ENCODE measurements around the gene FDX2. TPM values are rescaled to one million over a fixed set of nuclear protein-coding genes. Genes with fewer than 3 reads are reported as not detected.

Gene FDX2
- total and polyA plus RNA-seq, 2 of the 4 experiments (the other 2 are of a cell fraction) = 39.8 to 72.0 TPM

GRCh38 chr19:10325732-10326131, 9.9 kb upstream of the FDX2 start:
- BruUV-seq (replicated peaks) = no TSS peak
- Histone ChIP-seq H3K27me3 (ENCODE audit: control insufficient read depth, insufficient read depth, low read length) (no peaks in the 10 kb centered on the region), H3K9ac (ENCODE audit: low read depth, low read length) (no peak overlapping the region), H2BK15ac (ENCODE audit: low read depth, low read length) (no peak overlapping the region), H3K9me3 (ENCODE audit: control insufficient read depth, insufficient read depth, low read length) (no peaks in the 10 kb centered on the region), H2AK5ac (ENCODE audit: low read depth, low read length) (no peak overlapping the region), H3K14ac (replicated peaks; ENCODE audit: low read depth, low read length) (no peak overlapping the region), H2AFZ (replicated peaks; ENCODE audit: low read length, poor library complexity) (no peak overlapping the region), H3K23ac (ENCODE audit: low read depth, low read length) (no peak overlapping the region), H3K4me1 (ENCODE audit: control insufficient read depth, insufficient read depth, low read length) (no peaks in the 10 kb centered on the region), H4K8ac (ENCODE audit: low read depth in 2 of 2, low read length in 2 of 2) (no peak overlapping the region), H4K91ac (ENCODE audit: insufficient read depth, low read depth, low read length) (no peak overlapping the region), H2BK120ac (ENCODE audit: low read depth, low read length) (no peak overlapping the region), H2BK20ac (ENCODE audit: low read depth, low read length) (no peak overlapping the region), H3K18ac (ENCODE audit: low read depth, low read length) (no peak overlapping the region), H3K36me3 (ENCODE audit: control insufficient read depth, insufficient read depth, low read length) (peaks cover 84% of the 10 kb centered on the region), H2AK9ac (replicated peaks; ENCODE audit: low read depth, low read length, poor library complexity) (no peak overlapping the region), H4K5ac (ENCODE audit: low read depth, low read length) (no peak overlapping the region), H3K9me1 (ENCODE audit: insufficient read depth, low read length) (no peaks in the 10 kb centered on the region; the same call in 1 of the 2 replicates), H2BK5ac (ENCODE audit: low read depth, low read length, poor library complexity, severe bottlenecking) (no peak overlapping the region), H4K20me1 (ENCODE audit: insufficient read depth, low read length) (peaks cover 16% of the 10 kb centered on the region; the same call in 1 of the 2 replicates), H3K79me1 (ENCODE audit: low read depth in 1 of 2, low read length in 2 of 2) (peaks cover 26 to 44% of the 10 kb centered on the region in 2 experiments; a peak in 3 of 4 replicates), H3K27ac (ENCODE audit: insufficient read depth, low read length) (no peak overlapping the region), H3K4me3 (ENCODE audit: insufficient read depth, low read depth, low read length) (no peak overlapping the region), H3K56ac (ENCODE audit: extremely low read depth, insufficient read depth, low read length) (no peak overlapping the region), H3K4ac (ENCODE audit: low read depth, low read length) (no peak overlapping the region), H3K4me2 (ENCODE audit: low read depth, low read length) (no peak overlapping the region)
- WGBS, 2 experiments (ENCODE audit: extremely low coverage in 2 of 2, insufficient read length in 1 of 2) = 100% methylated on average over 2 of the region's 8 CpGs; no CpG with 5 or more reads in 1 of the 2 experiments
- in situ Hi-C loops (cut with MboI; ENCODE audit: low sequenced_read_pairs) (no loop called here), intact Hi-C loops (cut with micrococcal nuclease) (no loop called here), dilution Hi-C loops (cut with HindIII; ENCODE audit: low sequenced_read_pairs, unreplicated experiment) (no loop called here)
- ChIA-PET CTCF (no interaction called here), POLR2A (ENCODE audit: unreplicated experiment) (no interaction called here)
- no peak for DNase-seq
- TF ChIP-seq CHD1 (IDR thresholded peaks at IDR 0.05; ENCODE audit: low read depth, low read length) (no peak), CTCF (conservative IDR thresholded peaks at IDR 0.05; ENCODE audit: low read depth, low read length) (no peak), FOS (IDR thresholded peaks at IDR 0.05; ENCODE audit: low read depth, low read length) (no peak), RCOR1 (IDR thresholded peaks at IDR 0.05; ENCODE audit: insufficient replicate concordance, low read length) (no peak), MXI1 (IDR thresholded peaks at IDR 0.05; ENCODE audit: borderline replicate concordance, low read depth, low read length) (no peak), SMC3 (IDR thresholded peaks at IDR 0.05; ENCODE audit: low read depth, low read length) (no peak), POLR2A (IDR thresholded peaks at IDR 0.05; ENCODE audit: low read depth, low read length) (no peak), CEBPB (IDR thresholded peaks at IDR 0.05; ENCODE audit: low read depth, low read length) (no peak), NFE2L2 (IDR thresholded peaks at IDR 0.05; ENCODE audit: low read depth, low read length) (no peak), ELK1 (IDR thresholded peaks at IDR 0.05; ENCODE audit: borderline replicate concordance, low read depth, low read length) (no peak), RAD21 (IDR thresholded peaks at IDR 0.05; ENCODE audit: low read length) (no peak), BHLHE40 (IDR thresholded peaks at IDR 0.05; ENCODE audit: low read depth, low read length) (no peak), RFX5 (IDR thresholded peaks at IDR 0.05; ENCODE audit: low read depth, low read length) (no peak), MAFK (IDR thresholded peaks at IDR 0.05; ENCODE audit: low read depth, low read length) (no peak)
- ATAC-seq (ENCODE audit: low read depth) = no peak
